HG02678 (cell line): ENCODE results near the gene DLGAP1.

Experiments
- ATAC-seq: cut with Tn5 transposase; IDR thresholded peaks from one replicate; pipeline ENCODE4 v1.9.1; 2021; ENCODE audit warnings: mild to moderate bottlenecking, moderate library complexity; ENCODE audit not compliant: unreplicated experiment

The DLGAP1 gene

DNA sequence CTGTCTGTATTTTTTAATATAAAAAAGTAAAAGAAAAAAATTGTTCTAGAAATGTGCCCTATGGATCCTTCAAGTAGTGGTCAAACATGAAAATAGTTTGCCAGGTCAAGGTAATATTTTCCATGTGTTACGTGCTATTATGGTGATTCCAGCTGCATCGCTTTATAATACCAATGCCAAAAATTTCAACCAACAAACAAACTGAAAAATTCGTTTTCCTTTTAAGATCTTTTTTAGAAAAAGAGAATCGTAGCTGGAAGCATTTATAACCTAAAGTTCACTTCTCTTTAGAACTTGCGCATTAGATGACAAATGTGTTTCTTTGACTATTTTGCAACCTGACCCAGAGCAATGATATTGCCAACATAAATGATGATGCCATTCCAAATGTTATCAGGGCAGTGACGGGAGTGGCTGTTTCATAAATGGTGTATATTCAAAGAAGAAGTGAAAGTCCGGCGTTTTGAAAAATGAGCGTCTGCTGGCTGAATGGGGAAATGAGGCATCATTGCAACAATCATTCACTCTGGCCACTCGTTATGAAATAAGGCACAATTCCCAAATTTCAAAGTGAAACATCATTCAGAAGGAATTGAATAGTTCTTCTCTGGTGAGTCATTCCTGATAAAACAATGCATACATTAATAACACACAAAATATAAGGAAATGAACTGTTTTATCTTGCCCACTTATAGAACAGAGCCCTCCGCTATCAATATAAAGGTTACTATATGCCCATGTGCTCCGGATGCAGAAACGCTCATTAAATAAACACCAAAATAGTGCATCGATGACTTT lies 707.7 kb downstream of the DLGAP1 start:
- ATAC-seq = no peak

DNA sequence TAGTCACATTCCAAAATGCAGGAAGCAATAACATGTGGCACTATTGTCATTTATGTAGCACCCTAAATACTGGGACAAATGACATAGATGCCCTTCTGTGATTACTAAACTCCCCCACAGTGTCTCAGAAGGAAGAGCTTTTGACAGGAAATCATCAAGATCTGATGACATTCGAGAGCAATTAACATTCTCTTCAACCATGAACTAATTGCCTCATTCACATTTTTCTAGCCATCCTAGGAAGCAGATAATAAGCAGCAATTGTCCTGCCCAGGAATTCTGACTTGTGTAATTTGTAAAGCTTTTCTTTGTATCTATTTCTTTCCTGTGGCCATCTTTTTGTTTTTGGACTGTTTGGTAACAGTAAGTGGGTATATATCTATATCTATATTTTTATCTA lies 712.6 kb downstream of the DLGAP1 start:
- ATAC-seq = no peak

DNA sequence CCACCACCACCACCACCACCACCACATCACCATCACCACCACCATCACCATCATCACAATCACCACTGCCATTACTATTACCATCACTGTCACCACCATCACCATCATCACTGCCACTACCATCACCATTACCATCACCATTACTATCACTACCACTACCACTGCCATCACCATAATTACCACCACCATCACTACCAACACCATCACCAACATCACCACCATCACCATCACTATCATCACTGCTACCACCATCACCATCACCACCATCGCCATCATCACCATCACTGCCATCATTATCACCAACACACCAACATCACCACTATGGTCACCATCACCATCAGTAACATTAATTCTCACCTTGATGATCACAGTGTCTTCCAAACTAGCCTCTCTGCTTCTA lies 713.8 kb downstream of the DLGAP1 start:
- ATAC-seq = no peak

DNA sequence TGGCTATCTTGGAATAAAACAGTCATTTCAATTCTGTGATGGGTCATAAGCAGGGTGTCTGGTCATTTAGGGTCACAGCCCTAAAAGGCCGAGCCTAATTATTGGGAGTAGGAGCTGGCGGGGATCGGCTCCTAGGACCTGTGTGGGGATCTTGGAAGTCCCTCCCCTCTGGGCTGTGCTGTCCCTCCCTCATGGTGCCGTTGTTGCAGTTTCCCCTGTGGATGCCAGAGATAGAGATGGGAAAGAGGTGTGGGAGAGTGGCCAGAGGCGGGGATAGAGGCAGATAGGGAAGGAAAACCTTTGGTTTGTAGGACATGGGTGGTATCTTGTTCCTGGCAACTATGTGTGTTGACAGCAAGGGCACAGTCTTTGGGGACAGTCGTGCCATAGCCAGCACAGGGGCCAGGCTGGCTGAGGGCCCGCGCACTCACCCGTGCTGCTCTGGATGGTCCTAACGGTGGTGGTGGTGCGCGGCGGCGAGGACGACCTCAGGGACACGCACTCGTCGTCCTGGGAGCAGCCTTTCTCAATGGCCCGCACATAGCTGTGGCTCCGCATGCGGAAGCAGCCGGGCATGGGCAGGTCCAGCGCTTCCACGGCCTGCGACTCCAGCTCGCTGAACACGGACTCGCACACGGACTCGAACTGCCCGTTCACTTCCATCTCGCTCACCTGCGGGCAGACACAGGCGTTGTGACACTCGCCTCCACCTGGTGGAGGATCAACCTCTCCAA lies 726.2 kb downstream of the DLGAP1 start:
- no peak for ATAC-seq

DNA sequence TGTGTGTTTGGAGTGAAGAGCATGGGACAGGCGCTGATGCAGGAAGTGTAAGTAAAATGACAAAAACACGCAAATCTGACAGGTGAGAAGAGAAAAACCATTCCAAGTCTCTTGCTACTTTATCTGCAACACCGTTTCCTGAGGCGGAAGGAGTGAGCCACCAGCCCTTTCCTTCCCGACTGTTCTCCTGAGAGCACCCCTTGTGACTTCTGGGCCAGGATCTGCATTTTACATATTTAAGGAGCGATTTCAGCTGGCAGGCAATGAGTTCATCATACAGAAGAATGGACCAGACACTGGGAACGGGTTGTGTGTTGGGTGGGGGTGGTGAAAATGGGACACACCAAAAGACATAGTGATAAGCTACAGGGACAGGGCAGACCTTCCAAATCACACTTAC lies 727.8 kb downstream of the DLGAP1 start:
- no peak for ATAC-seq

DNA sequence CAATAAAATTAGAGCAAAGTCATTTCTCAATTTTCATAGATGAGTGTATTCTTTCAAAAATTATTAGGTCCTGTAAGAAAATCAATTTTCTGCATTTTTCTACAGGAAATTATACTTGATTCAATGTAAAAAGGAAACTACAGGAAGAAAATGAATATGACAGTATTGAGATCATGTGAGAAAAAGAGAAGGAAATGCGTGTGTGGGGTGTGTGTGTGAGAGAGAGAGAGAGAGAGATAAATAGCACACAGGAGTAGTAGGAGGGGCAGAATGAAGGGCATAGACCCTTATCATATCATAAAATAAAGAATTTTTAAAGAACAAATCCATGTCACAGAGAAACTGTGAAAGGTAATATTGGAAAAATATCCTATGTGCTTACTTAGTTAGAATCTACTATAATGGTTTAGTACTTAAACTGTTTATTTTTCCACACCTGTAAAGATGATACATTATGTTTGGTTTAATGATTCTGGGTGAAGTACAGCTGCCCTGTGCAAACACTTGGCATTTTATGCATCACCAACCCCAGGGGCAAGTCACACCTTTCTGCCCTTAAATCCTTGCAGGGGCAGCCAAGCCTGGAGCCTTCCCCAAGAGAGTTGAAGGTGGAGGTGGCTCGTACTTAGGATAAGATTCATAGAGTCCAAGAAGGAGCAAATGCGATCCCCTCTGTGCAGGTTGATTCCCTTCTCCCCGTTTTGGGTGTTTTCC lies 728.7 kb downstream of the DLGAP1 start:
- no peak for ATAC-seq

GRCh38 chr18:3725115-3725514 lies 730.0 kb downstream of the DLGAP1 start:
- no peak for ATAC-seq

GRCh38 chr18:3723554-3723953 lies 731.6 kb downstream of the DLGAP1 start:
- no peak for ATAC-seq

DNA sequence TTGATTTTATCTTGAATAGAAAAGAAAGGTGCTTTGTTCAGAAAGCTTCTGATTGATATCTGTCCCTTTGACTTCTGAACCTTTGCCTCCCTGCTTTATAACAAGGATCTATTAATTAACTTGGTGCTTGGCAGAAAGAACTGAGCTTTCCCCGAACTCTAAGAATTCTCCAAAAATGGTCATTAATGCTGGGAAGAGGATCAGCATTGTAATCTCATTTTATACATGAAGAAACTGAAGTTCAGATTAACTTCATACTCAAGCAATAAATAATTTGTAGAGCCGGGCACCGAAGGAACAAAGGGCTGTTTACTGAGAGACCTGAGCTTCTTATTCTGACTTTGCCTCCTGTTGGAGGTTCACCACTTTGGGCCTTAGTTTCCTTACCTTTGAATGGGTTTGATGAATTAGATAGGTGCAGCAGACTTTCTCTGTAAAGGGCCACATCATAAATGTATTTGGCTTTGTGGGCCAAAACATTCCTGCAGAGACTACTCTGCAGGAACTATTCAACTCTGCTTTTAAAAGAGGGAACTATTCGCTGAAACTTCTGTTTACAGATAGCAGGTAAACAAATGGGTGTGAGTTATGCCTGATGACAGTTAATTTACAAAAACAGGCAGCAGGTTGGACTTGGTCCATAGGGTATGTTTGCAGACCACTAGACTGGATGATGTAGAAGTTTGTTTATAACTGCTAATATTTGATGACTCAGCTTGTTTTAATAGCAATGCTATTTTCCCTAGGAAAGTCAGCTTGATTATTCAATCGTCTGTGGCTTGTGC lies 732.3 kb downstream of the DLGAP1 start:
- ATAC-seq = no peak

DNA sequence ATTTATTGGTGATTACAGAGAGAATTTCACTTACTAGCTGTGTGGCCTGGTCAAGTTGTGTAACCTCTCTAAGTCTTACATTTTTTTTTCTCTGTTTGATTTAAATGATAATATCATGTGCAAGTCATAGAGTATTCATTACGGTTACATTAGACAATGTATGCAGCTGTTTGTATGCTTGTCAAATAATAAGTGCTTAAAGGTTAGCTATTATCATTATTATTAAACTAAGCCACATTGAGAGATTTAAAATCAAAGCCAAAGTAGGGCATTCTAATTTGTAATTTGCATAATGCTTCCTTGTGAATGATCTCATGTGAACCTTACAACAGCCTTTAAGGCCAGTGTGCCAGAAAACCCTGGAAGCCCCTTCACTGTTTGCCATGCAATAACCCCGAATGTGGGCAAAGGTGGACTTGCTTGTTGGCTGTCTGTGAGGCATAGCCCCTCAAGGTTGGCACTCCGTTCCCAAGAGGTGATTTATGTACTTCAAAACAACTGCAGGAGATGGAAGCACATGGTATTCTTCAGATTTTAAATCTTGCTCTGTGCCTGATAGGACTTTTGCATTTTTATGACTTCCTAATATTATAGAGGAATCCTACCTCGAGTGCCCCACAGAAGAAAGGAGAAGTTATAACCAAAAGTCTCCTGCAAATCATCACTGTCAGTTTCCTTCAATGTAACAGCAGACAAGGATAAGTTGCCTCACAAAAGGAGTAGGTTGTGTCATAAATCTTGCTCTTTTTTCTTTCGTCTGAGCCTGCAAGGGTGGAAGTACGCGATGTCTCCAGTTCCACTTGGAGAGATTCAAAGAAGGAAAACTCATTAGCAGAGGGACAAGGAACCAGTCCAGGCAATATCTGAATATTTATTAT lies 733.1 kb downstream of the DLGAP1 start:
- no peak for ATAC-seq

GRCh38 chr18:3720818-3721545 lies 734.1 kb downstream of the DLGAP1 start:
- ATAC-seq = no peak

DNA sequence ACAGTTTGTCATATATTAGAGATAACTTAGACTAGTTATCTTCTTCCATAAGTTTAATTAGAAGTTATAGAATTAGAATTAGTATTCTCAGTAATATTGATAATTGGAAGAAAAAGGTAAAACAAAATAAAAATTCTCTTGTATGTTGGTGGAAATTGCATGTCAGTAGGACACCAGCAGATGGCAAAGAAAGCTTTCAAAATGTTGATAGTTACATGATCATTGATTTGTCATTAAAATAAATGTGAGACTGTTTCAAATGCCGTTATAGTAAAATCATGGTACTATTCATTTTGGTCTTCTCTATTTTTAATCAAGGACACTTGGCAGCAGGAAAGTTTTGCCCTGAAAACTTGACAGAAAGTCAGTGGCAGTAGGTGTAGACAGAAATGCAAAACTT lies 734.9 kb downstream of the DLGAP1 start:
- no peak for ATAC-seq

DNA sequence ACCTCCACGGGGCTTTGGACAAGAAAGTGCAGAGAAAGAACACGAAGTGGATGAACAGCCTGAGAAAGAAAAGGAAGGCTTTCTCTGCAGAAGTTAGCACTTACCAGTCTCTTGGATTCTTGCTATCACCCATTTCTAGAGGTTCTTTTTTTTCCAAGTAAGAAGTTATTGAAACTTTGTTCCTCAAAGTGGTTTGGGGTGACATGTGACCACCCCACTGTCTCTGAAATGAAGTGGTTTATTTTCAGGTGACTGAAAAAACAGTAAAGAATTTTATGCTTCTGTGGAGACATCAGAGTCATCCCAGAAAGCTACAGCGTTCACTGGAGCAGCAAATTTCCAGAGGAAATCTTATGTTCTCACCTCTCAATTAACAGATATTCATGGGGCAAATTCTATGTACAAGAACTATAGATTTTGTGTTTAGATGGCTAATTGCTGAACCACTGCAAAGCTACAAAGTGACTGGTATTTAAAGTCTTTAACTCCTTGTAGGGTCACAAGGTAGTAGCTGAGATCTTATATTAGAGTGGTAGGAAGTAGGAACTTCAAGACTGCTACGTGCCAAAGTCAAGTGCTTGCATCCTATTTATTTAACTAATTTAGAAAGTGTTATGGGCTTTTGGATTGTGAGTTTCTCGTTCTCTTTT lies 737.6 kb downstream of the DLGAP1 start:
- ATAC-seq = no peak

- no peak for ATAC-seq
Measured at GRCh38 chr18:3716116-3716660, 738.9 kb downstream of the DLGAP1 start.

- ATAC-seq = no peak
Measured at GRCh38 chr18:3715231-3716080, 739.7 kb downstream of the DLGAP1 start.

- no peak for ATAC-seq
Measured at GRCh38 chr18:3713708-3714107, 741.4 kb downstream of the DLGAP1 start.

GRCh38 chr18:3713166-3713565 lies 741.9 kb downstream of the DLGAP1 start:
- ATAC-seq = no peak

GRCh38 chr18:3712491-3712890 lies 742.6 kb downstream of the DLGAP1 start:
- no peak for ATAC-seq
